HG02798 (cell line): ENCODE measurements around the gene GRIK5.

ENCODE experiments used
- ATAC-seq: cut with Tn5 transposase; IDR thresholded peaks from one replicate; pipeline ENCODE4 v1.9.1; 2021; ENCODE audit warnings: mild to moderate bottlenecking; ENCODE audit not compliant: unreplicated experiment, poor library complexity

Gene GRIK5

GRCh38 chr19:42095814-42096230 lies 25.8 kb upstream of the GRIK5 start:
- no peak for ATAC-seq

GRCh38 chr19:42095142-42095813 lies 25.3 kb upstream of the GRIK5 start:
- ATAC-seq, result no peak

- ATAC-seq, result no peak
These were observed 23.9 kb upstream of the GRIK5 start for GRCh38 chr19:42093926-42094325.

- no peak for ATAC-seq
These were observed 23.5 kb upstream of the GRIK5 start for GRCh38 chr19:42093505-42093904.

- ATAC-seq, result no peak
These were observed 22.3 kb upstream of the GRIK5 start for GRCh38 chr19:42092350-42092749.

GRCh38 chr19:42091742-42092141 lies 21.7 kb upstream of the GRIK5 start:
- no peak for ATAC-seq

GRCh38 chr19:42091300-42091699 lies 21.3 kb upstream of the GRIK5 start:
- ATAC-seq, result no peak

GRCh38 chr19:42090672-42091071 lies 20.7 kb upstream of the GRIK5 start:
- ATAC-seq, result peak; percentile 58

- no peak for ATAC-seq
These were observed 19.8 kb upstream of the GRIK5 start for GRCh38 chr19:42089772-42090171.

- no peak for ATAC-seq
These were observed 19.3 kb upstream of the GRIK5 start for GRCh38 chr19:42089191-42089750.

- ATAC-seq, result no peak
These were observed 18.6 kb upstream of the GRIK5 start for GRCh38 chr19:42088471-42089190.

- ATAC-seq, result no peak
These were observed 17.0 kb upstream of the GRIK5 start for GRCh38 chr19:42086770-42087550.

- no peak for ATAC-seq
These were observed 16.3 kb upstream of the GRIK5 start for GRCh38 chr19:42086188-42086736.

GRCh38 chr19:42083537-42083936 lies 13.5 kb upstream of the GRIK5 start:
- no peak for ATAC-seq

GRCh38 chr19:42081584-42082203 lies 11.7 kb upstream of the GRIK5 start:
- no peak for ATAC-seq

GRCh38 chr19:42080764-42081375 lies 10.9 kb upstream of the GRIK5 start:
- ATAC-seq, result no peak

GRCh38 chr19:42079886-42080763 lies 10.1 kb upstream of the GRIK5 start:
- no peak for ATAC-seq

- ATAC-seq, result no peak
These were observed 9.3 kb upstream of the GRIK5 start for GRCh38 chr19:42079276-42079669.
